GM23338 (cell line): ENCODE results near the gene PPP1R3G. TPM values are rescaled to one million over a fixed set of nuclear protein-coding genes. Genes with fewer than 3 reads are reported as not detected.

Experiments used
- ATAC-seq: fragments of 200-7000 bp; cut with Tn5 transposase; 3 replicates; pipeline ENCODE4 v1.9.1; 2020
- DNase-seq: peaks from one replicate; pipeline ENCODE4 v3.0.0-alpha.2; 2015; ENCODE audit warnings: low spot score
- H2AFZ ChIP-seq: fragments of 200-600 bp; sonication (generic); 2 replicates; pipeline ENCODE4 v1.8.0; 2016; ENCODE audit warnings: antibody characterized with exemption, mild to moderate bottlenecking, moderate library complexity
- H3F3A ChIP-seq: fragments of 200-600 bp; sonication (generic); replicated peaks from 2 replicates; pipeline ENCODE4 v1.8.0; 2017; ENCODE audit warnings: antibody characterized with exemption, mixed run types, low read depth
- H3K27ac ChIP-seq: fragments of 200-600 bp; sonication (generic); 2 replicates; pipeline ENCODE4 v1.6.1; 2016; ENCODE audit warnings: low read depth
- H3K27me3 ChIP-seq: fragments of 200-600 bp; sonication (generic); 2 replicates; pipeline ENCODE4 v1.8.0; 2016; ENCODE audit warnings: mild to moderate bottlenecking, mixed run types, moderate library complexity; ENCODE audit not compliant: insufficient read depth
- H3K36me3 ChIP-seq: fragments of 200-600 bp; sonication (generic); 2 replicates; pipeline ENCODE4 v1.8.0; 2016; ENCODE audit warnings: mild to moderate bottlenecking; ENCODE audit not compliant: insufficient read depth
- H3K4me1 ChIP-seq: fragments of 200-600 bp; sonication (generic); 2 replicates; pipeline ENCODE4 v1.8.0; 2016; ENCODE audit warnings: mild to moderate bottlenecking, moderate library complexity; ENCODE audit not compliant: insufficient read depth
- H3K4me2 ChIP-seq: fragments of 200-600 bp; sonication (generic); 2 replicates; pipeline ENCODE4 v1.7.1; 2017; ENCODE audit warnings: mixed run types
- H3K4me3 ChIP-seq: fragments of 200-600 bp; sonication (generic); 2 replicates; pipeline ENCODE4 v1.6.1; 2016; ENCODE audit warnings: mixed run types
- H3K79me2 ChIP-seq: fragments of 200-600 bp; sonication (generic); replicated peaks from 2 replicates; pipeline ENCODE4 v1.8.0; 2017; ENCODE audit warnings: mild to moderate bottlenecking; ENCODE audit not compliant: insufficient read depth
- H3K9me2 ChIP-seq: fragments of 200-600 bp; sonication (generic); 2 replicates; pipeline ENCODE4 v1.8.0; 2017; ENCODE audit not compliant: insufficient read depth
- H4K20me1 ChIP-seq: fragments of 200-600 bp; sonication (generic); replicated peaks from 2 replicates; pipeline ENCODE4 v1.8.0; 2017; ENCODE audit warnings: mild to moderate bottlenecking; ENCODE audit not compliant: insufficient read depth
- H3K27ac Mint-ChIP-seq: 2 replicates; pipeline ENCODE4 v1.8.0; 2020; ENCODE audit warnings: inconsistent platforms, mild to moderate bottlenecking, moderate library complexity, mixed read lengths
- H3K27me3 Mint-ChIP-seq: 3 replicates; pipeline ENCODE4 v1.8.0; 2022; ENCODE audit warnings: low read depth, mild to moderate bottlenecking, moderate library complexity, mixed read lengths, inconsistent platforms; ENCODE audit not compliant: insufficient read depth, poor library complexity
- H3K36me3 Mint-ChIP-seq: 3 replicates; pipeline ENCODE4 v1.8.0; 2021; ENCODE audit warnings: low read depth, mild to moderate bottlenecking, inconsistent platforms, moderate library complexity, mixed read lengths
- H3K4me1 Mint-ChIP-seq: 3 replicates; pipeline ENCODE4 v1.8.0; 2020; ENCODE audit warnings: mild to moderate bottlenecking, inconsistent platforms, mixed read lengths
- H3K4me3 Mint-ChIP-seq: 3 replicates; pipeline ENCODE4 v1.8.0; 2021; ENCODE audit warnings: moderate library complexity, mild to moderate bottlenecking, inconsistent platforms, mixed read lengths
- H3K9me3 Mint-ChIP-seq: 3 replicates; pipeline ENCODE4 v1.8.0; 2020; ENCODE audit warnings: moderate library complexity, mild to moderate bottlenecking, inconsistent platforms, mixed read lengths
- CREB1 ChIP-seq: fragments of 250-450 bp; sonication (Bioruptor Pico); IDR thresholded peaks from 2 replicates; pipeline ENCODE4 v1.5.0; 2020; ENCODE audit warnings: low read depth, mild to moderate bottlenecking, moderate library complexity
- CTCF ChIP-seq, 2 experiments: fragments of 200-600 bp in 1 of 2; sonication (generic) in 1 of 2; conservative IDR thresholded peaks; 2 replicates each; pipeline versions ENCODE4 v1.5.1 to v1.6.1; 2016 to 2017; ENCODE audit warnings: antibody characterized with exemption in 2 of 2, low read depth in 2 of 2, mild to moderate bottlenecking in 2 of 2, moderate library complexity in 1 of 2
- ETS1 ChIP-seq: IDR thresholded peaks from 2 replicates; pipeline ENCODE4 v1.6.1; 2016; ENCODE audit warnings: antibody characterized with exemption
- EZH2 ChIP-seq: fragments of 200-600 bp; sonication (generic); IDR thresholded peaks from one replicate; pipeline ENCODE4 v1.8.0; 2017; ENCODE audit warnings: antibody characterized with exemption, mild to moderate bottlenecking, low read depth; ENCODE audit not compliant: unreplicated experiment
- EZH2phosphoT487 ChIP-seq: fragments of 200-600 bp; sonication (generic); IDR thresholded peaks from one replicate; pipeline ENCODE4 v1.8.1; 2018; ENCODE audit warnings: antibody characterized with exemption; ENCODE audit not compliant: unreplicated experiment
- JUNB ChIP-seq: IDR thresholded peaks from one replicate; pipeline ENCODE4 v1.6.1; 2016; ENCODE audit warnings: antibody characterized with exemption; ENCODE audit not compliant: unreplicated experiment
- NANOG ChIP-seq: IDR thresholded peaks from 2 replicates; pipeline ENCODE4 v1.6.1; 2016; ENCODE audit warnings: antibody characterized with exemption, borderline replicate concordance
- POLR2AphosphoS5 ChIP-seq: IDR thresholded peaks from 2 replicates; pipeline ENCODE4 v1.6.1; 2016; ENCODE audit warnings: antibody characterized with exemption, low read depth
- REST ChIP-seq: IDR thresholded peaks from one replicate; pipeline ENCODE4 v1.6.1; 2018; ENCODE audit warnings: antibody characterized with exemption; ENCODE audit not compliant: unreplicated experiment
- STAT1 ChIP-seq: IDR thresholded peaks from one replicate; pipeline ENCODE4 v1.6.1; 2016; ENCODE audit warnings: antibody characterized with exemption; ENCODE audit not compliant: unreplicated experiment
- ZNF331 ChIP-seq: fragments of 250-450 bp; sonication (Bioruptor Pico); IDR thresholded peaks from 2 replicates; pipeline ENCODE4 v1.5.0; 2020; ENCODE audit warnings: low read depth, mild to moderate bottlenecking, moderate library complexity
- ZNF462 ChIP-seq: fragments of 250-450 bp; sonication (Bioruptor Pico); IDR thresholded peaks from 2 replicates; pipeline ENCODE4 v1.5.0; 2020; ENCODE audit warnings: mild to moderate bottlenecking, moderate library complexity
- polyA plus RNA-seq: library from polyadenylated mRNA; unstranded; fragments of >200 nt; fragmentation: Nextera tagmentation; extraction: Ambion mirVana; gene quantifications from 2 replicates; pipeline ENCODE4 v1.2.1, GENCODE V29; 2016
- total RNA-seq: library from RNA; depleted of rRNA; stranded (reverse); fragments of >200 nt; shearing (Covaris generic); gene quantifications from 2 replicates; pipeline ENCODE4 v1.2.3, GENCODE V29; 2014

PPP1R3G gene
- total and polyA plus RNA-seq, 2 experiments from 2014 or later = 0.13 to 0.24 TPM

- Histone ChIP-seq H3K9me2 (no peaks in the 10 kb centered on the region), H3K79me2 (no peaks in the 10 kb centered on the region), H3K27me3 (no peaks in the 10 kb centered on the region), H4K20me1 (no peaks in the 10 kb centered on the region), H3K4me1 (peaks cover 6% of the 10 kb centered on the region; the same call in 1 of the 2 replicates), H3K4me3 (no peak overlapping the region), H3K27ac (no peak overlapping the region), H3F3A (no peaks in the 10 kb centered on the region), H3K36me3 (no peaks in the 10 kb centered on the region), H3K4me2 (no peak overlapping the region), H2AFZ (no peak overlapping the region)
- peaks cover 7% of the 10 kb centered on the region for H3K4me1 Mint-ChIP-seq
- H3K36me3 Mint-ChIP-seq = no peaks in the 10 kb centered on the region
- ATAC-seq (no peak), DNase-seq (no peak)
- no peak overlapping the region for H3K27ac Mint-ChIP-seq
- H3K9me3 Mint-ChIP-seq = no peaks in the 10 kb centered on the region
- TF ChIP-seq ZNF462 (no peak), REST (no peak), POLR2AphosphoS5 (no peak), JUNB (no peak), CREB1 (CRISPR knock-in tag) (no peak), CTCF (conservative IDR thresholded peaks at IDR 0.05; ENCODE audit: low read depth in 2 of 2) (no peak), STAT1 (no peak), EZH2phosphoT487 (no peak), EZH2 (no peak), ZNF331 (CRISPR knock-in tag) (no peak), NANOG (no peak), ETS1 (no peak)
- H3K27me3 Mint-ChIP-seq = peaks cover 7% of the 10 kb centered on the region
- H3K4me3 Mint-ChIP-seq = no peak overlapping the region
These were observed 26.9 kb upstream of the PPP1R3G start for GRCh38 chr6:5058254-5058653.
